ENCODE results near the gene COL4A3. TPM values are rescaled to one million over a fixed set of nuclear protein-coding genes. Genes with fewer than 3 reads are reported as not detected.

Gene COL4A3
- polyA plus RNA-seq, 1 donor (not counting 4 experiments of a cell fraction or from before 2014, with no cell fraction given): not detected

DNA sequence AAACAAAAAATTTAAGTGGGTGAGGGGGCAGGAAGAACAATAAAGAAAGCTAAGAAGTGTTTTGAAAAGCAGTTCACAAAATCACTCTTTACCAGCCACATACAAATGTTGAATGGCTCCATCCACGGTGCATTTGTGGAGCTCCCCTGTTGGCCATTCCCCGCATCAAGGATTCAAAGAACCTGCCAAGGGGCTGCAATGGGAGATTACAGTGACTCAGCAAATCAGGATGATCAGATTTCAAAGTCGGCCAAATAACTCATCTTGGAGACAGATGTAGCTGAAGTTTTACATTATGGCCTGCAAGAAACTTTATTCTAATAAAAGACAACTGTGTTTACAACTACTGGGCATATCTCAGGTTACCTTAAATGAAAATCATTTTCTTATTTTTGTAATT, 26.9 kb downstream of the COL4A3 start:
- TF ChIP-seq, protein P1, sequence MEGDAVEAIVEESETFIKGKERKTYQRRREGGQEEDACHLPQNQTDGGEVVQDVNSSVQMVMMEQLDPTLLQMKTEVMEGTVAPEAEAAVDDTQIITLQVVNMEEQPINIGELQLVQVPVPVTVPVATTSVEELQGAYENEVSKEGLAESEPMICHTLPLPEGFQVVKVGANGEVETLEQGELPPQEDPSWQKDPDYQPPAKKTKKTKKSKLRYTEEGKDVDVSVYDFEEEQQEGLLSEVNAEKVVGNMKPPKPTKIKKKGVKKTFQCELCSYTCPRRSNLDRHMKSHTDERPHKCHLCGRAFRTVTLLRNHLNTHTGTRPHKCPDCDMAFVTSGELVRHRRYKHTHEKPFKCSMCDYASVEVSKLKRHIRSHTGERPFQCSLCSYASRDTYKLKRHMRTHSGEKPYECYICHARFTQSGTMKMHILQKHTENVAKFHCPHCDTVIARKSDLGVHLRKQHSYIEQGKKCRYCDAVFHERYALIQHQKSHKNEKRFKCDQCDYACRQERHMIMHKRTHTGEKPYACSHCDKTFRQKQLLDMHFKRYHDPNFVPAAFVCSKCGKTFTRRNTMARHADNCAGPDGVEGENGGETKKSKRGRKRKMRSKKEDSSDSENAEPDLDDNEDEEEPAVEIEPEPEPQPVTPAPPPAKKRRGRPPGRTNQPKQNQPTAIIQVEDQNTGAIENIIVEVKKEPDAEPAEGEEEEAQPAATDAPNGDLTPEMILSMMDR (optimal IDR thresholded peaks at IDR 0.05 in 1 of 3, IDR thresholded peaks at IDR 0.05 in 1 of 3, conservative IDR thresholded peaks at IDR 0.05 in 1 of 3; ENCODE audit: extremely low read depth in 1 of 3, insufficient read depth in 2 of 3, low read length in 3 of 3): no peak
- no peak for TF ChIP-seq EZH2 (IDR thresholded peaks at IDR 0.05; ENCODE audit: low read length)
- H3K9ac ChIP-seq (ENCODE audit: control insufficient read depth, extremely low read depth, insufficient read depth, low read length): no peak overlapping the region
- H3K36me3 ChIP-seq (ENCODE audit: control insufficient read depth in 2 of 2, extremely low read depth in 1 of 2, insufficient read depth in 2 of 2, low read length in 2 of 2): no peaks in the 10 kb centered on the region
- no peak overlapping the region for H3K27ac ChIP-seq (ENCODE audit: control insufficient read depth, insufficient read depth, low read length)
- H4K20me1 ChIP-seq (ENCODE audit: control insufficient read depth, extremely low read depth, insufficient read depth, low read length): no peaks in the 10 kb centered on the region
- H3K27me3 ChIP-seq (ENCODE audit: control insufficient read depth, extremely low read depth, insufficient read depth, low read length): no peaks in the 10 kb centered on the region
- H3K4me2 ChIP-seq (ENCODE audit: control insufficient read depth, extremely low read depth, insufficient read depth, low read depth, low read length): no peak overlapping the region
- H2AFZ ChIP-seq (ENCODE audit: control insufficient read depth, low read length): no peak overlapping the region
- no peaks in the 10 kb centered on the region for H3K4me1 ChIP-seq (ENCODE audit: control insufficient read depth, extremely low read depth, insufficient read depth, low read length)
- H3K79me2 ChIP-seq (ENCODE audit: control insufficient read depth, insufficient read depth, low read length): no peaks in the 10 kb centered on the region
- H3K9me3 ChIP-seq (ENCODE audit: control insufficient read depth, low read depth, low read length): no peaks in the 10 kb centered on the region
- H3K9me1 ChIP-seq (ENCODE audit: control insufficient read depth, extremely low read depth, insufficient read depth, low read length): no peaks in the 10 kb centered on the region
- DNase-seq (ENCODE audit: low read depth, low spot score) (no peak), FAIRE-seq (no peak)
- no peak overlapping the region for H3K4me3 ChIP-seq (ENCODE audit: control insufficient read depth in 2 of 3, extremely low read depth in 1 of 3, insufficient read depth in 2 of 3, low read depth in 1 of 3, low read length in 3 of 3)
- dilution Hi-C loops (cut with MboI; ENCODE audit: extremely low pct_ligation_motif_present, low sequenced_read_pairs): no loop called here

- FAIRE-seq: no peak
- no peaks in the 10 kb centered on the region for H3K36me3 ChIP-seq (ENCODE audit: control insufficient read depth in 2 of 2, extremely low read depth in 1 of 2, insufficient read depth in 2 of 2, low read length in 2 of 2)
- no peak overlapping the region for H2AFZ ChIP-seq (ENCODE audit: control insufficient read depth, low read length)
- no peaks in the 10 kb centered on the region for H3K9me1 ChIP-seq (ENCODE audit: control insufficient read depth, extremely low read depth, insufficient read depth, low read length)
- no peak overlapping the region for H3K9ac ChIP-seq (ENCODE audit: control insufficient read depth, extremely low read depth, insufficient read depth, low read length)
- DNase-seq (ENCODE audit: low read depth, low spot score): no peak
- no peaks in the 10 kb centered on the region for H4K20me1 ChIP-seq (ENCODE audit: control insufficient read depth, extremely low read depth, insufficient read depth, low read length)
- TF ChIP-seq EZH2 (IDR thresholded peaks at IDR 0.05; ENCODE audit: low read length): no peak
- TF ChIP-seq, protein P1 (optimal IDR thresholded peaks at IDR 0.05 in 1 of 3, IDR thresholded peaks at IDR 0.05 in 1 of 3, conservative IDR thresholded peaks at IDR 0.05 in 1 of 3; ENCODE audit: extremely low read depth in 1 of 3, insufficient read depth in 2 of 3, low read length in 3 of 3): no peak
- H3K27me3 ChIP-seq (ENCODE audit: control insufficient read depth, extremely low read depth, insufficient read depth, low read length): no peaks in the 10 kb centered on the region
- no peaks in the 10 kb centered on the region for H3K4me1 ChIP-seq (ENCODE audit: control insufficient read depth, extremely low read depth, insufficient read depth, low read length)
- H3K4me2 ChIP-seq (ENCODE audit: control insufficient read depth, extremely low read depth, insufficient read depth, low read depth, low read length): no peak overlapping the region
- no peaks in the 10 kb centered on the region for H3K79me2 ChIP-seq (ENCODE audit: control insufficient read depth, insufficient read depth, low read length)
- no peak overlapping the region for H3K4me3 ChIP-seq (ENCODE audit: control insufficient read depth in 2 of 3, extremely low read depth in 1 of 3, insufficient read depth in 2 of 3, low read depth in 1 of 3, low read length in 3 of 3)
- no peak overlapping the region for H3K27ac ChIP-seq (ENCODE audit: control insufficient read depth, insufficient read depth, low read length)
- dilution Hi-C loops (cut with MboI; ENCODE audit: extremely low pct_ligation_motif_present, low sequenced_read_pairs): no loop called here
- no peaks in the 10 kb centered on the region for H3K9me3 ChIP-seq (ENCODE audit: control insufficient read depth, low read depth, low read length)
Measured at GRCh38 chr2:227192491-227192890, 28.1 kb downstream of the COL4A3 start.

Data from keratinocyte (primary cell).